GM18858 (cell line): Measurements from ENCODE around the gene PPP1R10.
"Not testable (repeated sequence)": the region's sequence is repeated elsewhere in the genome, so short reads cannot be mapped to it uniquely, and the experiment has no call there.

ENCODE experiments used
- ATAC-seq: cut with Tn5 transposase; IDR thresholded peaks from one replicate; pipeline ENCODE4 v1.9.1; 2021; ENCODE audit not compliant: unreplicated experiment

PPP1R10 gene

GRCh38 chr6:30599625-30600324 lies 17.3 kb downstream of the PPP1R10 start:
- no peak for ATAC-seq

- no peak for ATAC-seq
Measured at GRCh38 chr6:30598912-30599624, 18.0 kb downstream of the PPP1R10 start.

- not testable (repeated sequence) for ATAC-seq
Measured at GRCh38 chr6:30597315-30598144, 19.5 kb downstream of the PPP1R10 start.

- no peak for ATAC-seq
Measured at GRCh38 chr6:30592287-30592686, 24.8 kb downstream of the PPP1R10 start.

GRCh38 chr6:30591008-30591407 lies 26.0 kb downstream of the PPP1R10 start:
- ATAC-seq, result no peak

GRCh38 chr6:30590509-30590908 lies 26.5 kb downstream of the PPP1R10 start:
- no peak for ATAC-seq

- ATAC-seq, result no peak
Measured at GRCh38 chr6:30589754-30590358, 27.2 kb downstream of the PPP1R10 start.

GRCh38 chr6:30583921-30584320 lies 33.1 kb downstream of the PPP1R10 start:
- ATAC-seq, result no peak

GRCh38 chr6:30578051-30578450 lies 39.0 kb downstream of the PPP1R10 start:
- no peak for ATAC-seq

- no peak for ATAC-seq
Measured at GRCh38 chr6:30573113-30573512, 43.9 kb downstream of the PPP1R10 start.

- ATAC-seq, result no peak
Measured at GRCh38 chr6:30572148-30572547, 44.9 kb downstream of the PPP1R10 start.

GRCh38 chr6:30571762-30572082 lies 45.3 kb downstream of the PPP1R10 start:
- no peak for ATAC-seq

GRCh38 chr6:30571075-30571761 lies 45.8 kb downstream of the PPP1R10 start, which contains the start of gene ABCF1:
TSS of gene ABCF1 (plus strand) at chr6:30571442. CDS start at chr6:30571488, 46 bp downstream.
- peak; percentile 79 for ATAC-seq

GRCh38 chr6:30570740-30571074 lies 46.3 kb downstream of the PPP1R10 start:
- ATAC-seq, result no peak

- ATAC-seq, result no peak
Measured at GRCh38 chr6:30570263-30570662, 46.8 kb downstream of the PPP1R10 start.

GRCh38 chr6:30568245-30568644 lies 48.8 kb downstream of the PPP1R10 start:
- ATAC-seq, result no peak

GRCh38 chr6:30565772-30566171 lies 51.3 kb downstream of the PPP1R10 start:
- ATAC-seq, result no peak

GRCh38 chr6:30564114-30564513 lies 52.9 kb downstream of the PPP1R10 start:
- ATAC-seq, result no peak

GRCh38 chr6:30562470-30563425 lies 54.3 kb downstream of the PPP1R10 start:
- no peak for ATAC-seq

GRCh38 chr6:30560930-30561329 lies 56.1 kb downstream of the PPP1R10 start:
- no peak for ATAC-seq
